GM21423 (cell line): Measurements from ENCODE around the gene MRPS2.
"Not testable (repeated sequence)": the region's sequence is repeated elsewhere in the genome, so short reads cannot be mapped to it uniquely, and the experiment has no call there.

Source experiments
- ATAC-seq: cut with Tn5 transposase; IDR thresholded peaks from one replicate; pipeline ENCODE4 v1.9.1; 2021; ENCODE audit warnings: mild to moderate bottlenecking, moderate library complexity; ENCODE audit not compliant: unreplicated experiment

MRPS2 gene

DNA sequence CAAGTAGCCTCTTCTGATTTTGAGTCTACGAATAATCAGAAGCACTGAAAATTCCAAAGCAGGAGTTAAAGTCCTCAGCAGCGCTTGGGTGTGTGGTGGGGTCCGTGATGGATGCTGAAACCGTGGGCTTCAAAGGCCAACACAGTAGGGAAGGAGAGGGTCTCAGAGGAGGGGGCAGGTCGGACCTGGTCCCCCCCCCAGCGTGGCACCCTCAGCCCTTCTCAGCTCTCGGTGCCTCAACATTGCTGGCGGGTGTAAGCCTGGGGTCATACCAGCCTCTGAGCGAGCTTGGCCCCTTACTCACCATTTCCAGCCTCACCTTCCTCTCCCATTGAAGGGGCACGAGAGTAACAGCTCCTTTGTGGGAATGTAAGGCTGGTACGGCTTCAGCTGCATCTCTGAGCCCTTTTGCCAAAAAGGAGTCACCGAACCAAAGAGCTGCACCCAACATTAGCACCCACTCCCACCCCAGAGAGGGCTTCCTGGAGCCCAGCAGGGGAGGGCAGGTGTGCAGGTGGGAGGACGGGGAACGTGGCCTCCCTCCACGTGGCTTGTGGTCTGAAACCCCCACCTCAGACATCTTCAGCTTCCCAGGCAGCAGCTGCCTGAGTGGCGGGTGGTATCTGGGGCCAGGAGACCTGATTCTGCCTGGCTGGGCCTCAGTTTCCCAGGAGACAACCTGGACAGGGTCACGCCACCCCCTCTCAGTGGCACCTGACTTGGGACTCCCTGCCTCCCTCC lies 14.0 kb downstream of the MRPS2 start:
- no peak for ATAC-seq

DNA sequence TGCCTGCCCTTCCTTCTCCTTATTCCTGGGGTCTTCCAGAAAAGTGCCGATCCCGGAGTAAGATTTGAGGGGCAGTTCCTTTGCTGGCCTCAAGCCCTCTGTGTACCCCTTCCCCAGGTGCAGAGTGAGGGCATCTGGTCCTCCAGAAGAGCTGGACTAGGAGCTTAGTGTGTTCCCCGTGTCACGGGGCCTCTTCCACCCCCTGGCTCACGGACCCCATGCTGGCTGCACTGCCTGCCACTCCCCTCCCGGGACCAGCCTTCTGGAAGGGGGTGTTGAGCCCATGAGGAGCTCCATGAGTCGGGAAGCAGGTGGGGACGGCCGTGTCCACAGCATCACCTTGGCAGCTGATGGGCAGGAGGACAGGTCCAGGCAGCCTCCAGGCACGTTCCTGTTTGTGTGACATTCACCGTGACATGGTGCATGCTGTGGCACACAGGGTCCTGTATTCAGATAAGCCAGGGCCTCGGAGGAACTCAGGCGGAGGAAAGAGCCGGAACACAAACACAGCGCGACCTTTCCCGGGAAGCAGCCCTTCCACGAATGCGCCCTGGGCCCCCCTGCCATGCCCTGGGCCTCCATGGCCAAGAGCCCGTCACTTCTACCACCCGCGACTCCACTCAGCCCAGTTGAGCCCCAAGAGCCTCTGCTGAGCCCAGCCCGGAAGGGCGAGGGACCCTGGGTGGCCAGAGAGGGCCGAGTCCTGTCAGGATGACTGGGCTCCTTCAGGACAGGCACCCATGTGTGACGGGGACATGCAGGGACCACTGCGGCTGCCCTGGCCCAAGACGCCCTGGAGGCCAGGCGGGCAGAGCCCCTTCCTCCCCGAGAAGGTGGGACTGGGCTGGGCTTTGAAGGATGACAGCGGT lies 14.8 kb downstream of the MRPS2 start:
- no peak for ATAC-seq

GRCh38 chr9:135516132-135516860 lies 15.8 kb downstream of the MRPS2 start:
- no peak for ATAC-seq

- ATAC-seq = no peak
Observed at GRCh38 chr9:135517407-135517822, 16.9 kb downstream of the MRPS2 start.

DNA sequence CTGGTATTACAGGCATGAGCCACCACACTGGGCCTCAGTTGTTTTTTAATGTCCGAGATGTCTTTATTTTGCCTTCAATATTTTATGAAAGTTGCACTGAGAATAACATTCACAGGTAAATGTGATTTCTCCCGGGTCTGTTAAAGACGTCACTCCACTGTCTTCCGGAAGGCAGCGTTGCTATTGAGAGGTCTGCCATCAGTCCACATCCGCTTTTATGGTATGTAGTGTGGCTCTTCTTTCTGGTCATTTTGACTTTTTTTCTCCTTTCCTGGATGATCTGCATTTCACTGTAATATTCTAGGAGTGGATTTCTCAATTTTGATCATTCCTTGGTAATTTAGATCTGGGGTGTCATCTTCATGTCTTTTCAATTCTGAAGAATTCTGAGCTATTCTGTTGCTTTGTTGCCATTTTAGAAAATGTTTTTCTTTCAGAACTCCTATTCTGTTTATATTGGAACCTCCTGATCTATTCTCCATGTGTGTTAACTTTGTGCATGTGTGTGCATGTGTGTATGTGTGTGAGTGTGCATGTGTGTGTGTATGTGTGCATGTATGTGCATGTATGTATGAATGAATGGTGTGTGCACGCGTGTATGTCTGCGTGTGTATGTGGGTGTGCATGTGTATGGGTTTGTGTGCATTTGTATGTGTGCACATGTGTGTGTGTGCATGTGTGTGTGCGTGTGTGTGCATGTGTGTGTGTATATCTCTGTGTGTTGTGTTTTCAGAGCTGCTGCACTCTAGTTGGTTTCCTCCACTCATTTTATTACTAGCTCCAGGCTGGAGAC lies 18.9 kb downstream of the MRPS2 start:
- ATAC-seq = no peak

- ATAC-seq = no peak
Observed at GRCh38 chr9:135520916-135521607, 20.6 kb downstream of the MRPS2 start, which contains the start of gene LCN1. TSS of gene LCN1 (plus strand) at chr9:135521440. CDS start at chr9:135521498, 58 bp downstream.

- no peak for ATAC-seq
Observed at GRCh38 chr9:135521608-135522095, 21.2 kb downstream of the MRPS2 start.

DNA sequence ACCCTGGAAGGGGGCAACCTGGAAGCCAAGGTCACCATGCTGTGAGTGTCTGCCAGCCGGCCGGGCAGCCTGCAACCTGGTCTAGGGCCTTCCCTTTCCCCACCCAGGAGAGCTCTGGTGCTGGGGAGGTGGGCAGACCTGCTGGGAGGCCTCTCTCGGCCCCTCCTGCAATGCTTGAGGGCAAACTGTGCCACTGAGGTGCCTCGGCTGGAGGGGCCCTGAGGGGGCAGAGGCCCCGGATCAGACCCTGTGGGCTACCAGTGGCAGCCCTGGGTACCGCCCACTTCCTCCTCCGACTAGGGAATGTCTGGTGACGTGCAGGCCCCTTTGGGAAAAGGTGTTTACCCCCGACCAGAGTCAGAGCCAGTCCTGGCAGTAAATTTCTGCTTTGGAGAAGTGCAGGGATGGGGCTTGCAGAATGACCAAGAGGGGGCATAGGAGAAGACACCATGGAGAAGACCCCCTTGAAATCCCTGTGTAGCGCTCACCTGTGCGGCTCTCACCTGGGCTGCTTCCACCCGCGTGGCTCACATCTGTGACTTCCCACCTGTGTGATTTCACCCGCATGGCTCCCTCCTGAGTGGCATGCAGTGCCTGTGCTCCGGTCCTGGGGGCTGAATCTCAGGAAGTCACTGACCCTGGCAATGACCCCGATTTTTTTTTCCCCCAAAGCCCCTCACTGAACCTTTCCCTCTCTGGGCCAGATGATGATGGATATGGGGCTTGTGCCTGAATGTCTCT lies 21.8 kb downstream of the MRPS2 start:
- ATAC-seq = no peak

DNA sequence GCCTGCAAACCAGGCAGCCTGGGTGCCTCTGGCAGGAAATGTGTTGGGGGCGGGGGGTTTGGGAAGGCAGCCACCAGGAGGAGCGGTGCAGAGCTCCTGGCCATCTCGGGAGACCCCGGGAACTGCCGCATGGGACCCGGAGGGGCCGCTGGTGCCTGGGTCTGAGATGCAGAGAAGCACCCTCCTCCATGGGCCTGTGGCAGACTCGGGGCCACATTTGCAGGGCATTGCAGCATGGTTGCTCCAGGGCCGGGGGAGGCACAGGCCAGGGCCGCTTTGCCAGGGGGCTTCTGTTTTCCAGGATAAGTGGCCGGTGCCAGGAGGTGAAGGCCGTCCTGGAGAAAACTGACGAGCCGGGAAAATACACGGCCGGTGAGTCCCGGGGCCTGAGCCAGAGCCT lies 22.4 kb downstream of the MRPS2 start:
- no peak for ATAC-seq

- ATAC-seq = no peak
Observed at GRCh38 chr9:135523521-135524129, 23.1 kb downstream of the MRPS2 start.

DNA sequence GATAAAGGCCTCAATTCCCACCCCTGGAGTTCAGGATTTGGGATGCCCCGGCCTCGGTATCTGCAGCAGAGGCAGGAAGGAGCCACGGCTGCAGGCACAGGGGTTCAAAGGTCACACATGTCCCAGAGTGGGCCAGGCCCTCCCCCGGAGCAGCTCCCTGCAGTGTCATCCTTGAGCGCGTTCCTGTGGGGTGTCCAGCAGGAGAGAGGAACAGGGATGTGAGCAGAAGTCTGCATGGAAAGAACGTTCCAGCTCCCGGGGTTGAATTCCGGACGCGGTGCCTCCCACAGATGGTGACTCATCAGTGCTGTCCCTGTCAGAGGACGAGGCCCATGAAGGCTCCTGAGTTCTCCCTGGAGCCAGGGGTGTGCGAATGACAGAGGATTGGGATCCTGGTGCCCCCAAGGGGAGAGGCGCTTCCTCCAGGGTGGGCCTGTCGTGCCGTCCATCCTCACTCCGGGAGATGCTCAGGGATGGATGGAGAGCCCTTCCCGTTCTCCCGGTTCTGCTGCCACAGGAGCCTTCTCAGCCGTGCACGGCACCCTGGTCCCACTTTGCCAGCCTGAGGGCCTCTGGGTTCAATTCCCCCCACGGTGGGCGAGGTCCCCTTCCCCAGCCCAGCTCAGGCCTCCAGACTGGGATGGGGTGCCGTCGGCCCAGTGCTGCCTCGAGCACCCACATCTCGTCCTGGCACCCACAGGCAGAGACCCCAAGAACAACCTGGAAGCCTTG lies 23.8 kb downstream of the MRPS2 start:
- no peak for ATAC-seq

DNA sequence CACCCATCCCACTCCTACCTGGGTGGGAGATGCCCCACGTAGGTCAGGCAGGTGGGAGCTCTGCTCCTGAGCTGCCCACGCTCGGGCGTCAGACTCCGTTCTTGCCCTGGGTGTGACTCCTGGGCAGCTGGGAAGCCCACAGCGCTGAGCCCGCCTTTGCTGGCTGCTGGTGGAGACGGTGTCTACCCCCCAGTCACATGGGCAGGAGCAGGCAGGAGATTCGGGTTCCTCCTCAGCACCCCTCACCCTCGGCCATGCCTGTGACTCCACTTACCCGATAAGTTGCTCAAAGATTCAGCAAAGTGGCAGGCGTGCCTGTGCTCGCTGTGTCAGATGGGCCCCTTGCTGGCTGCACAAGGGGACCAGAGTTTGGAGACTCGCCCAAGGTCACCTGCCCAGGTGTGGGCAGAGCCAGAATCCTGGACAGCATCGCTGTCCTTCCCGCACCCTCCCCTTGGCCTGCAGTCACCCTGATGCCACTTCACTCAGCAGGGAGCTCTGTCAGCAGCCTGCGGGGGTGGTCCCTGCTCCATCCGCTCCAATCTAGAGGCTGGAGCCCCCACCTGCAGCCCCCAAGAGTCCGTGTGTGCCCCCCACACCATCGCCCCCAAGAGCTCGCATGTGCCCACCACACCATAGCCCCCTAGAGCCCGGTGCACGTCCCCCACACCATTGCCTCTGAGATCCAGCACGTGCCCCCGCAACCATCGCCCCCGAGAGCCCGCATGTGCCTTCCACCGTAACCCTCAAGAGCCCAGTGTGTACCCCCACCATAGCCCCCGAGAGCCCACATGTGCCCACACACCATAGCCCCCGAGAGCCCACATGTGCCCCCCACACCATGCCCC lies 25.0 kb downstream of the MRPS2 start:
- ATAC-seq = no peak

GRCh38 chr9:135526089-135526729 lies 25.7 kb downstream of the MRPS2 start:
- ATAC-seq = no peak

GRCh38 chr9:135526730-135527571 lies 26.5 kb downstream of the MRPS2 start:
- no peak for ATAC-seq

- not testable (repeated sequence) for ATAC-seq
Observed at GRCh38 chr9:135528842-135529435, 28.5 kb downstream of the MRPS2 start.
